Tibial artery (tissue), 4 donors: ENCODE measurements around the gene HOXB4.

ENCODE experiments used
- DNase-seq, 2 donors: peaks; one replicate each; pipeline ENCODE4 v3.0.0-alpha.2; 2019
- H3K27ac ChIP-seq, 2 donors: fragments of 200-600 bp; sonication (generic) in 1 of 2; 1 replicate in 1 of 2; 2 replicates in 1 of 2; pipeline ENCODE4 v1.5.1; 2018 to 2019; ENCODE audit warnings: mild to moderate bottlenecking in 1 of 2
- H3K27me3 ChIP-seq, 2 donors: fragments of 200-600 bp; sonication (generic) in 1 of 2; one replicate each; pipeline versions ENCODE4 v1.5.1 to v1.6.0; 2016 to 2019
- H3K36me3 ChIP-seq, 3 donors: fragments of 200-600 bp; sonication (generic) in 2 of 3; one replicate each; pipeline ENCODE4 v1.5.1; 2016 to 2019; ENCODE audit warnings: mild to moderate bottlenecking in 2 of 3
- H3K4me1 ChIP-seq, 4 donors: fragments of 200-600 bp; sonication (generic) in 2 of 4; 1 replicate in 3 of 4; 2 replicates in 1 of 4; pipeline ENCODE4 v1.5.1; 2016 to 2019
- H3K4me3 ChIP-seq, 2 donors: fragments of 200-600 bp; sonication (generic) in 1 of 2; 1 replicate in 1 of 2; 2 replicates in 1 of 2; pipeline ENCODE4 v1.5.1; 2018 to 2019; ENCODE audit warnings: mild to moderate bottlenecking in 2 of 2
- H3K9me3 ChIP-seq, 3 donors: fragments of 200-600 bp; sonication (generic) in 1 of 3; one replicate each; pipeline ENCODE4 v1.5.1; 2016 to 2019
- CTCF ChIP-seq, 2 experiments: fragments of 200-600 bp in 1 of 2; fragments of 450-650 bp in 1 of 2; IDR thresholded peaks; one replicate each; pipeline ENCODE4 v1.5.1; 2017 to 2019; ENCODE audit warnings: antibody characterized with exemption in 2 of 2, mild to moderate bottlenecking in 1 of 2, moderate library complexity in 1 of 2
- intact Hi-C: fragments of 100-400 bp; cut with DNase I; formaldehyde crosslinking; loops from one replicate; pipeline ENCODE4 v1.15.0; 2023; ENCODE audit warnings: low total_unique reads

The HOXB4 gene

GRCh38 chr17:48542114-48542656 lies 36.0 kb downstream of the HOXB4 start:
- H3K27me3 ChIP-seq, result peaks cover 0 to 5% of the 10 kb centered on the region in 2 donors
- no peak for DNase-seq
- peak overlapping the region; percentile 55 to 95 for H3K27ac ChIP-seq
- no peak for TF ChIP-seq CTCF (IDR thresholded peaks at IDR 0.05)
- H3K9me3 ChIP-seq, result no peaks in the 10 kb centered on the region
- H3K36me3 ChIP-seq, result no peaks in the 10 kb centered on the region
- H3K4me3 ChIP-seq, result peak overlapping the region; percentile 54 to 78
- H3K4me1 ChIP-seq, result peaks cover 0 to 31% (median 28%) of the 10 kb centered on the region in 4 donors
- intact Hi-C loops, result no loop called here

GRCh38 chr17:48541577-48542113 lies 36.5 kb downstream of the HOXB4 start:
- DNase-seq, result no peak
- Histone ChIP-seq H3K27ac (peak overlapping the region; percentile 55 to 95), H3K9me3 (no peaks in the 10 kb centered on the region), H3K4me3 (peak overlapping the region; percentile 54 to 78), H3K27me3 (peaks cover 0 to 5% of the 10 kb centered on the region in 2 donors), H3K4me1 (peaks cover 0 to 26% (median 23%) of the 10 kb centered on the region in 4 donors), H3K36me3 (no peaks in the 10 kb centered on the region)
- intact Hi-C loops, result no loop called here
- TF ChIP-seq CTCF (IDR thresholded peaks at IDR 0.05), result no peak

- DNase-seq, result no peak
- Histone ChIP-seq H3K4me1 (peaks cover 0 to 21% (median 19%) of the 10 kb centered on the region in 4 donors), H3K4me3 (peak overlapping the region; percentile 54 to 78), H3K27ac (peak overlapping the region; percentile 55 to 95), H3K27me3 (peaks cover 0 to 5% of the 10 kb centered on the region in 2 donors), H3K9me3 (no peaks in the 10 kb centered on the region), H3K36me3 (no peaks in the 10 kb centered on the region)
- TF ChIP-seq CTCF (IDR thresholded peaks at IDR 0.05), result no peak
- intact Hi-C loops, result no loop called here
These were observed 37.0 kb downstream of the HOXB4 start for GRCh38 chr17:48541036-48541576.

- H3K27me3 ChIP-seq, result peaks cover 0 to 5% of the 10 kb centered on the region in 2 donors
- no peak overlapping the region for H3K4me3 ChIP-seq
- H3K36me3 ChIP-seq, result no peaks in the 10 kb centered on the region
- H3K27ac ChIP-seq, result no peak overlapping the region
- H3K4me1 ChIP-seq, result peaks cover 0 to 21% (median 10%) of the 10 kb centered on the region in 4 donors
- intact Hi-C loops, result no loop called here
- DNase-seq, result no peak
- no peak for TF ChIP-seq CTCF (IDR thresholded peaks at IDR 0.05)
- H3K9me3 ChIP-seq, result no peaks in the 10 kb centered on the region
These were observed 37.9 kb downstream of the HOXB4 start for GRCh38 chr17:48540213-48540612.

GRCh38 chr17:48539177-48539576 lies 39.0 kb downstream of the HOXB4 start:
- H3K27me3 ChIP-seq, result peaks cover 0 to 5% of the 10 kb centered on the region in 2 donors
- H3K27ac ChIP-seq, result no peak overlapping the region
- no peaks in the 10 kb centered on the region for H3K36me3 ChIP-seq
- no peak overlapping the region for H3K4me3 ChIP-seq
- no peaks in the 10 kb centered on the region for H3K9me3 ChIP-seq
- peaks cover 0 to 12% (median 6%) of the 10 kb centered on the region in 4 donors for H3K4me1 ChIP-seq
- DNase-seq, result no peak
- intact Hi-C loops, result no loop called here
- no peak for TF ChIP-seq CTCF (IDR thresholded peaks at IDR 0.05)
